ENCODE measurements around the gene CDH22.

CDH22 gene

DNA sequence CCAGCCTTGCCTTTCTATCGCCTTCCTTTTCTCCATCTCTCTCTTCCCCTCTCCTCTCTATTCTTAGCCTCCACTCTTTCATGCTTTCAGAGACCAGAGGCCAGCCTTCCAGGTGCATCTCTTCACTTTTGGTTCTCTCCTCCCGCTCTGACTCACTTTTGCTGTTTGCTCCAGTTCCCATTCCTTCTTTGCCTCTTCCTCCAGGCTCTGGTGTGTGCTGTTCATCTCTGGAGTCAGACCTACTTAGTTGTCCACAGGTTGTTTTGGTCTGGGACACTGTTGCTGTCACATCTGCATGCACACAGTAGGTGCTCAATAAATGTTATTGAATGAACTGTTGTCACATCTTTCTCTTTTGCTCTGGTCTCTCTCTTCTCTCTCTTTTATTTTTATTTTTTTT is 1.6 kb upstream of the CDH22 start:
- Histone ChIP-seq H3K9me3 (ENCODE audit: control insufficient read depth in 1 of 2, low read length in 2 of 2) (no peaks in the 10 kb centered on the region), H3K27me3 (ENCODE audit: control insufficient read depth in 1 of 2, insufficient read depth in 2 of 2, low read length in 2 of 2) (peaks cover 74 to 88% of the 10 kb centered on the region in 2 donors), H3K4me1 (ENCODE audit: control insufficient read depth in 1 of 2, insufficient read depth in 2 of 2, low read length in 2 of 2) (no peaks in the 10 kb centered on the region)

DNA sequence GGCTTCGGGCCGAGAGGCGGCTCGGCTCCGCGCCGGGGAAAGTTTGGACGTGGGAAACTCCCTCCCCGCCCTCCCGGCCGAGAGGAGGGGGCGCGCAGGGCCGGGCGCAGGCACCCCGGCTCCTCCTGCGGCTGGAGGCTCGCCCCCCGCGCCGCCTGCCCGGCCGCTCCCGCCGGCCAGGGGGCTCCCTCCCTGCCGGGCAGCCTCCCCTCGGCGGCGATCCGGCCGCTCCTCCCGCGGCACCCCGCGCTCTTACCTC is 370 bp downstream of the CDH22 start:
- H3K27me3 ChIP-seq (ENCODE audit: control insufficient read depth in 1 of 2, insufficient read depth in 2 of 2, low read length in 2 of 2), result peaks cover 65 to 69% of the 10 kb centered on the region in 2 donors
- H3K4me3 ChIP-seq (ENCODE audit: low read depth in 1 of 2, low read length in 2 of 2), result no peak overlapping the region
- H3K9me3 ChIP-seq (ENCODE audit: control insufficient read depth in 1 of 2, low read length in 2 of 2), result no peaks in the 10 kb centered on the region
- H3K36me3 ChIP-seq (ENCODE audit: control insufficient read depth in 1 of 2, insufficient read depth in 2 of 2, low read length in 2 of 2), result no peaks in the 10 kb centered on the region
- H3K27ac ChIP-seq (ENCODE audit: low read depth, low read length), result no peak overlapping the region
- no peaks in the 10 kb centered on the region for H3K4me1 ChIP-seq (ENCODE audit: control insufficient read depth in 1 of 2, insufficient read depth in 2 of 2, low read length in 2 of 2)
- no peak overlapping the region for H3K9ac ChIP-seq (ENCODE audit: low read depth in 1 of 2, low read length in 2 of 2)

More for the DNA sequence above, 1.6 kb upstream of the CDH22 start:
- no peaks in the 10 kb centered on the region for H3K36me3 ChIP-seq (ENCODE audit: control insufficient read depth in 1 of 2, insufficient read depth in 2 of 2, low read length in 2 of 2)
- H3K9ac ChIP-seq (ENCODE audit: low read depth in 1 of 2, low read length in 2 of 2), result no peak overlapping the region
- no peak overlapping the region for H3K27ac ChIP-seq (ENCODE audit: low read depth, low read length)
- no peak overlapping the region for H3K4me3 ChIP-seq (ENCODE audit: low read depth in 1 of 2, low read length in 2 of 2)

DNA sequence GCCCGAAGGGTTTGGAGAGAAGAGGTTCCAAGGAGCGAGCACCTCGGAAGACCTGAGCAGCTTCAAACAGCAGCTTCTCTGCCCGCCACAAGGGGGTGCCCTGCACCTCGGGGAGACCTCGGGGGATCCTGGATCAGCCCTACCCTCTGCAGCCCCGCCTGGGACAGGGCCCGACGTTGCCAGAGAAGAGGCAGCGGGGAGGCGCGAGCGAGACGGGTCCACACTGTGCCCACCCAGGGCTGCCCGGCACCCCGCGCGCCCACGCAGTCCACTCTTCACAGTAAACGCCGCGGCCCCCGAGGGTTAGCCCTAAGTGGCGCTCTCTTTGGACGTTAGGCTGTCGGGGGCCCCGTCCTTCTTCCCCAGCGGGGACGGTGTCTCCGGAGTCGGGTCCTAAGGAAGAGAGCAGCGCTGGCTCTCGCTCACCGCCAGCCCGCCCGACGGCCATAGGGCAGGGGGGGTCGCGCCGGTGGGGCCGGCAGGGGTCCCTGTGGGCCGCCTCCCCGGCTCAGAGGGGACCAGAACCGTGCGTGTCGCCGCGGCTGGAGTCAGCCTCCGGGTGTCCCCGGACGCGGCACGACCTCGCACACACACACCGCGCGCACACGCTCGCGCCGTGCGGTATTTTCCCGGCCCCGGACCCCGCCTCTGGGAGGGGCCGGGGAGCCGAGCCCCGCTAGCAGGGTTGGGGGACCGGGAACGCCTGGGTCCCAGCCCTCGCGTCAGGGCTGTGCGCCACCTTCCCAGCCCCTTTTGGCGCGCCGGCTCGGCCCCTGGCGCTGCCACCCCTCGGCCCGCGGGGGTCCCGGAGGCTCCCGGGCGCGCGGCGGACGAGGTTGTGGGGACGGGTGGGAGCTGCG is 929 bp downstream of the CDH22 start:
- peak overlapping the region in 1 of 2 donors; percentile 0 for H3K4me3 ChIP-seq (ENCODE audit: low read depth in 1 of 2, low read length in 2 of 2)
- peaks cover 62 to 63% of the 10 kb centered on the region in 2 donors for H3K27me3 ChIP-seq (ENCODE audit: control insufficient read depth in 1 of 2, insufficient read depth in 2 of 2, low read length in 2 of 2)
- no peak overlapping the region for H3K27ac ChIP-seq (ENCODE audit: low read depth, low read length)
- H3K9me3 ChIP-seq (ENCODE audit: control insufficient read depth in 1 of 2, low read length in 2 of 2), result no peaks in the 10 kb centered on the region
- H3K9ac ChIP-seq (ENCODE audit: low read depth in 1 of 2, low read length in 2 of 2), result no peak overlapping the region
- H3K4me1 ChIP-seq (ENCODE audit: control insufficient read depth in 1 of 2, insufficient read depth in 2 of 2, low read length in 2 of 2), result no peaks in the 10 kb centered on the region
- H3K36me3 ChIP-seq (ENCODE audit: control insufficient read depth in 1 of 2, insufficient read depth in 2 of 2, low read length in 2 of 2), result no peaks in the 10 kb centered on the region

DNA sequence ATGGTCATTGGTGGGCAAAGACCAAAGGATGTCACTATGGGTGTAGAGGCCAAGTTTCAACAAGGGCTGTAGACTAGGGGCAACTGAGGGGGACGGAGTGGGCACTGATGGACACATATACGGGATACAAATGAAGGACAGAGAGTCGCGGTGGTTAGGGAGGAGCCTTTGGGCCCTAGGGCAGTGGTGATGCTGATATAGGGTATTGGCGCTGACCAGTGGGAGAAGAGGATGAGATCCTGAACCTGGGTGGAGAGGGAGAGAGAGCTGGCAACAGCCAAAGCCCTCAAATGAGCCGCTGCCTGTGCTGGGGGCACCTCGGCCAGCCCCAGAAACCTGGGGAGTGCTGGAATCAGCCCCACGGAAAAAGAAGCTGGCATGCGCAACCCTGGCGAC is 1.6 kb downstream of the CDH22 start:
- Histone ChIP-seq H3K4me1 (ENCODE audit: control insufficient read depth in 1 of 2, insufficient read depth in 2 of 2, low read length in 2 of 2) (no peaks in the 10 kb centered on the region), H3K9me3 (ENCODE audit: control insufficient read depth in 1 of 2, low read length in 2 of 2) (no peaks in the 10 kb centered on the region), H3K27me3 (ENCODE audit: control insufficient read depth in 1 of 2, insufficient read depth in 2 of 2, low read length in 2 of 2) (peaks cover 57 to 58% of the 10 kb centered on the region in 2 donors), H3K36me3 (ENCODE audit: control insufficient read depth in 1 of 2, insufficient read depth in 2 of 2, low read length in 2 of 2) (no peaks in the 10 kb centered on the region), H3K4me3 (ENCODE audit: low read depth in 1 of 2, low read length in 2 of 2) (no peak overlapping the region), H3K9ac (ENCODE audit: low read depth in 1 of 2, low read length in 2 of 2) (no peak overlapping the region), H3K27ac (ENCODE audit: low read depth, low read length) (no peak overlapping the region)

DNA sequence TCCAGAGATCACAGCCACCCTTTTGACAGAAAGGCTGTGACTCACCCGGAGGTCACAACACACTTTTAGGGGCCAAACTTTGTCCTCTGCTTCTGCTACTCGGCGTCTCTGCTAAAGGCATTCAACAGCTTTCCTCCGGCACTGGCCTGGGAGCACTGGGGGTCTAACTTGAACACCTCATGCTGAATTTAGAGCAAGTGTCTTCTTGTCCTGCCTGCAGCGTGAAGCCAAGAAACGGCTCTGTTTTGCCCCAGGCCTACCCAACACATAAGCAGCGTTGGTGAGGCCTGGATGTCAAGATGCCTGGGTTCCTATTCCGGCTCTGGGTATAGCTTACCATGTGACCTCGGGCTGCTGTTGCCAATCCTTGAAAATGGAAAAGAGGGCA is 2.3 kb downstream of the CDH22 start:
- Histone ChIP-seq H3K9me3 (ENCODE audit: control insufficient read depth in 1 of 2, low read length in 2 of 2) (no peaks in the 10 kb centered on the region), H3K27ac (ENCODE audit: low read depth, low read length) (no peak overlapping the region), H3K27me3 (ENCODE audit: control insufficient read depth in 1 of 2, insufficient read depth in 2 of 2, low read length in 2 of 2) (peaks cover 49 to 50% of the 10 kb centered on the region in 2 donors), H3K4me1 (ENCODE audit: control insufficient read depth in 1 of 2, insufficient read depth in 2 of 2, low read length in 2 of 2) (no peaks in the 10 kb centered on the region), H3K4me3 (ENCODE audit: low read depth in 1 of 2, low read length in 2 of 2) (no peak overlapping the region), H3K9ac (ENCODE audit: low read depth in 1 of 2, low read length in 2 of 2) (no peak overlapping the region), H3K36me3 (ENCODE audit: control insufficient read depth in 1 of 2, insufficient read depth in 2 of 2, low read length in 2 of 2) (no peaks in the 10 kb centered on the region)

DNA sequence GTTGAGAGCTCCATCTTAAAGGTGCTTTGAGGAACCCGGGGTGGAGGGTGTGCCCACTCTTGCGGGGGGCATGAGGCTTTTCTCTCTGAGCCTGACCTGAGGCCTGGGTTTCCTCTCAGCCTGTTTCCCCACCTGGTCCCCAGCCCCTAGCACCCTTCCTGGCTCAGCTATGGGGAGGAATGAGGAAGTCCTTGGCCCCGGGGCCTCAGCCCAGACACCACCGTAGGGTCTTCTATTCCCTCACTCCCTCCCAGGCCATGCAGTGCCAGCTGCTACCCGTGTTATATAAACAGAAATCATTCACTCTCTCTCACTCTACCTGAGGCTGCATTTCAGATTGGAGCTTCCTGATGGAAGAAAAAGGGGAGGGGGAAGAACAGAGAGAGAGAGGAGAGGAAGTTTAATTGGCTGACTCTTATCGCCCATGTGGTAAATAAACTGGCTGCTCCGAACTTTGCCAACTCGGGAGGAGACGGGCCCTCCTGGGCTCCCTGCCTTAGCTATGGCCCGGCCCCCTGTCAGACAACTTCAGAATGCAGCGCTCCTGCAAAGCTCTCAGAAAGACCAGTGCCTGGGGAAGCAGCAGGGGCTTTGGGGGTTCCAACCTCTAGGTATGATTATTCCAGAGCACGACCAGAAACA is 2.8 kb downstream of the CDH22 start:
- Histone ChIP-seq H3K27ac (ENCODE audit: low read depth, low read length) (no peak overlapping the region), H3K9ac (ENCODE audit: low read depth in 1 of 2, low read length in 2 of 2) (no peak overlapping the region), H3K9me3 (ENCODE audit: control insufficient read depth in 1 of 2, low read length in 2 of 2) (no peaks in the 10 kb centered on the region), H3K4me1 (ENCODE audit: control insufficient read depth in 1 of 2, insufficient read depth in 2 of 2, low read length in 2 of 2) (no peaks in the 10 kb centered on the region), H3K36me3 (ENCODE audit: control insufficient read depth in 1 of 2, insufficient read depth in 2 of 2, low read length in 2 of 2) (no peaks in the 10 kb centered on the region), H3K27me3 (ENCODE audit: control insufficient read depth in 1 of 2, insufficient read depth in 2 of 2, low read length in 2 of 2) (peaks cover 44 to 47% of the 10 kb centered on the region in 2 donors), H3K4me3 (ENCODE audit: low read depth in 1 of 2, low read length in 2 of 2) (no peak overlapping the region)

DNA sequence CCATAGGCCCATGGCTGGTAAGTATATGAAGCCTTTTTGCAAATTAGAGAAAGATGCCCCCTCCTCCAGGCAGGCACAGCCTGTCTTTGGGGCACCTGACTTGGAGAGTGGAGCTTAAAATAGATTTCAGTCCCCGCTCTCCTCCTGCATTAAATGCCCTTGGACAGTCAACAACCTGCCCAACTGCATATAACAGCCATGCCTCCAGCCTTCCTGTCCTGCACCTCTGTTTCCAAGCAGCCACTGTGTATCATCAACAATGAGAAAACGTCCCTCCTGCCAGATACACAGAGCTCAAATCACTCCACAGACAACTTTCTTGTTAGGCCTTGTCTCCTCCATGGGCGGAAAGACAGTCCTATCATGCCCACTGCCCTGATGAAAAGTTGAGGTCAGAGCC is 3.4 kb downstream of the CDH22 start:
- Histone ChIP-seq H3K4me1 (ENCODE audit: control insufficient read depth in 1 of 2, insufficient read depth in 2 of 2, low read length in 2 of 2) (no peaks in the 10 kb centered on the region), H3K36me3 (ENCODE audit: control insufficient read depth in 1 of 2, insufficient read depth in 2 of 2, low read length in 2 of 2) (no peaks in the 10 kb centered on the region), H3K9ac (ENCODE audit: low read depth in 1 of 2, low read length in 2 of 2) (no peak overlapping the region), H3K27ac (ENCODE audit: low read depth, low read length) (no peak overlapping the region), H3K27me3 (ENCODE audit: control insufficient read depth in 1 of 2, insufficient read depth in 2 of 2, low read length in 2 of 2) (peaks cover 40 to 44% of the 10 kb centered on the region in 2 donors), H3K4me3 (ENCODE audit: low read depth in 1 of 2, low read length in 2 of 2) (no peak overlapping the region), H3K9me3 (ENCODE audit: control insufficient read depth in 1 of 2, low read length in 2 of 2) (no peaks in the 10 kb centered on the region)

DNA sequence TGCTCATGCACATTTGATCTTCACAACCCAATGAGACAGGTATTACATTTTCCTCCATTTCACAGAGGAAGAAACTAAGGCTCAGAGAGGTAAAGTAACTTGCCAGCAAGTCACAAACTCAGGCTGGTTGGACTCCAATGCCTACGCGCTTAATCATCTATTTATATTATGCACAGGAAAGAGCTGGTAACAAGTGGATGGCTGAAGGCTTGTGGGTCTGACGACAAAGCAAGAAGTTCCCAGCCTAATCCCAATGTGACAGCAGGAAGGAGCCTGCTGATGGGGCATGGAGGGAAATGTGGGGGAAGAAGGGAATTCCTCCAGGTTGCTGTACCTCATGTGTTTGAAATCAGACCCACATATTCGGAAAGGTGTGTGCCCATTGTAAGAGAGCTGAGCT is 3.9 kb downstream of the CDH22 start:
- Histone ChIP-seq H3K4me3 (ENCODE audit: low read depth in 1 of 2, low read length in 2 of 2) (no peak overlapping the region), H3K27me3 (ENCODE audit: control insufficient read depth in 1 of 2, insufficient read depth in 2 of 2, low read length in 2 of 2) (peaks cover 35 to 40% of the 10 kb centered on the region in 2 donors), H3K9me3 (ENCODE audit: control insufficient read depth in 1 of 2, low read length in 2 of 2) (no peaks in the 10 kb centered on the region), H3K9ac (ENCODE audit: low read depth in 1 of 2, low read length in 2 of 2) (no peak overlapping the region), H3K36me3 (ENCODE audit: control insufficient read depth in 1 of 2, insufficient read depth in 2 of 2, low read length in 2 of 2) (no peaks in the 10 kb centered on the region), H3K4me1 (ENCODE audit: control insufficient read depth in 1 of 2, insufficient read depth in 2 of 2, low read length in 2 of 2) (no peaks in the 10 kb centered on the region), H3K27ac (ENCODE audit: low read depth, low read length) (no peak overlapping the region)

DNA sequence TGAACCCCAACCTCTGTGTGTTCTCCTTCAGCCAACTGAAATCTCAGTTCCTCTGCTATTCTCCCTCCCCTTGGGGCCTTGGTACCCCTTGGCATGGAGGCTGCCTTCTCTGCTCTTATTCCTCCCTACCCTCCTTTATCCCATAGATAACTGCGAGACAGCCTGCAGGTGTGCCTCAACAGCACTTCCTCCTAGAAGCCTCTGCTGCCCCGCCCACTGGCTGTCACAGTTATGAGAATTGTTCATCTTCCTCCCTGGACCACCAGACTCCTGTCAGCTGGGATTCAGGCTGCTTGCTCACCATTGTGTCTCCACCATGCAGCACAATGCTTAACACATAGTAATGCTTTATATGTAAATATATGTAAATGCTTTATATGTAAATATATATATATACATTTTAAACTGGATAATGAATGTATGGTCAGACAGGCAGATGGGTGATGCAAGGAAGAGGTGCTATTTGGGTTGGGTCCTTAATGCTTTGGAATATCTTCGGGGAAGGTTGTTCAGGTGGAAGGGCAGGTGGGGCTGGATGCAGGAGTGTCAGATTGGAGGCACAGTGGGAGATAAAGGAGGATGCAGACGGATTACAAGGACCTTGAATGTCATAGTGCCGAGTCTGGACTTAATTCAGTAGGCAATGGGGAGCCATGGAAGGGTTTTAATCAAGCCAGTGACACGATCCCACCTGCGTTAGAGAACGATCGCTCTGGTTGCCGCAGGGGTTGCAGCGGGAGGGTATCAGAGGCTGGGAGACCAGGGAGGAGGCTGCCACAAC is 4.9 kb downstream of the CDH22 start:
- no peak overlapping the region for H3K4me3 ChIP-seq (ENCODE audit: low read depth in 1 of 2, low read length in 2 of 2)
- H3K27me3 ChIP-seq (ENCODE audit: control insufficient read depth in 1 of 2, insufficient read depth in 2 of 2, low read length in 2 of 2), result peaks cover 26 to 31% of the 10 kb centered on the region in 2 donors
- no peaks in the 10 kb centered on the region for H3K9me3 ChIP-seq (ENCODE audit: control insufficient read depth in 1 of 2, low read length in 2 of 2)
- H3K36me3 ChIP-seq (ENCODE audit: control insufficient read depth in 1 of 2, insufficient read depth in 2 of 2, low read length in 2 of 2), result no peaks in the 10 kb centered on the region
- no peak overlapping the region for H3K27ac ChIP-seq (ENCODE audit: low read depth, low read length)
- no peaks in the 10 kb centered on the region for H3K4me1 ChIP-seq (ENCODE audit: control insufficient read depth in 1 of 2, insufficient read depth in 2 of 2, low read length in 2 of 2)
- no peak overlapping the region for H3K9ac ChIP-seq (ENCODE audit: low read depth in 1 of 2, low read length in 2 of 2)

DNA sequence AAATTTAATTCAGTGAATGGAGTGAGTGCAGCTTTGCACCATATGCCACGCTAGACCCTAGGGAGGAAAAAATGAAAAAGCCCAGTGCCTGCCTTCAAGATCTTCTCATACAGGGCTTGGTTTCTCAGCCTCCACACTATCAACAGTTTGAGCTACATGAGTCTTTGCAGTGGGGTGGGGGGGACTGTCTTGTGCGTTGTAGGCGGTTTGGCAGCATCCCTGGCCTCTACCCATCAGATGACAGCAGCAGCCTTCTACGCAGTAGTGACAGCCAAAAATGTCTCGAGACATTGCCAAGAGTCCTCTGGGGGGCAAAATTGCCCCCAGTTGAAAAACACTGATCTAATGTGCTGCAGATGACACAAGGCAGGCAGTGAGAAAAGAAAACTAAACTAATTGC is 6.2 kb downstream of the CDH22 start:
- H3K4me1 ChIP-seq (ENCODE audit: control insufficient read depth in 1 of 2, insufficient read depth in 2 of 2, low read length in 2 of 2), result no peaks in the 10 kb centered on the region

More for the DNA sequence above, 6.2 kb downstream of the CDH22 start:
- Histone ChIP-seq H3K9ac (ENCODE audit: low read depth in 1 of 2, low read length in 2 of 2) (no peak overlapping the region), H3K27me3 (ENCODE audit: control insufficient read depth in 1 of 2, insufficient read depth in 2 of 2, low read length in 2 of 2) (peaks cover 23 to 24% of the 10 kb centered on the region in 2 donors), H3K9me3 (ENCODE audit: control insufficient read depth in 1 of 2, low read length in 2 of 2) (no peaks in the 10 kb centered on the region), H3K36me3 (ENCODE audit: control insufficient read depth in 1 of 2, insufficient read depth in 2 of 2, low read length in 2 of 2) (no peaks in the 10 kb centered on the region), H3K27ac (ENCODE audit: low read depth, low read length) (no peak overlapping the region), H3K4me3 (ENCODE audit: low read depth in 1 of 2, low read length in 2 of 2) (no peak overlapping the region)
